Esophagus squamous epithelium (tissue), 4 donors: Measurements from ENCODE around the gene TEX50.

ENCODE experiments used
- CTCF ChIP-seq, 6 experiments: fragments of 450-650 bp in 4 of 6; fragments of 200-600 bp in 2 of 6; sonication (generic) in 2 of 6; IDR thresholded peaks; one replicate each; pipeline ENCODE4 v1.5.1; 2016 to 2019; ENCODE audit warnings: antibody characterized with exemption in 6 of 6, mild to moderate bottlenecking in 4 of 6, moderate library complexity in 4 of 6
- POLR2A ChIP-seq, 4 donors: fragments of 450-650 bp; IDR thresholded peaks; one replicate each; pipeline ENCODE4 v1.6.1; 2017; ENCODE audit warnings: antibody characterized with exemption in 4 of 4, mild to moderate bottlenecking in 4 of 4, moderate library complexity in 3 of 4

DNA sequence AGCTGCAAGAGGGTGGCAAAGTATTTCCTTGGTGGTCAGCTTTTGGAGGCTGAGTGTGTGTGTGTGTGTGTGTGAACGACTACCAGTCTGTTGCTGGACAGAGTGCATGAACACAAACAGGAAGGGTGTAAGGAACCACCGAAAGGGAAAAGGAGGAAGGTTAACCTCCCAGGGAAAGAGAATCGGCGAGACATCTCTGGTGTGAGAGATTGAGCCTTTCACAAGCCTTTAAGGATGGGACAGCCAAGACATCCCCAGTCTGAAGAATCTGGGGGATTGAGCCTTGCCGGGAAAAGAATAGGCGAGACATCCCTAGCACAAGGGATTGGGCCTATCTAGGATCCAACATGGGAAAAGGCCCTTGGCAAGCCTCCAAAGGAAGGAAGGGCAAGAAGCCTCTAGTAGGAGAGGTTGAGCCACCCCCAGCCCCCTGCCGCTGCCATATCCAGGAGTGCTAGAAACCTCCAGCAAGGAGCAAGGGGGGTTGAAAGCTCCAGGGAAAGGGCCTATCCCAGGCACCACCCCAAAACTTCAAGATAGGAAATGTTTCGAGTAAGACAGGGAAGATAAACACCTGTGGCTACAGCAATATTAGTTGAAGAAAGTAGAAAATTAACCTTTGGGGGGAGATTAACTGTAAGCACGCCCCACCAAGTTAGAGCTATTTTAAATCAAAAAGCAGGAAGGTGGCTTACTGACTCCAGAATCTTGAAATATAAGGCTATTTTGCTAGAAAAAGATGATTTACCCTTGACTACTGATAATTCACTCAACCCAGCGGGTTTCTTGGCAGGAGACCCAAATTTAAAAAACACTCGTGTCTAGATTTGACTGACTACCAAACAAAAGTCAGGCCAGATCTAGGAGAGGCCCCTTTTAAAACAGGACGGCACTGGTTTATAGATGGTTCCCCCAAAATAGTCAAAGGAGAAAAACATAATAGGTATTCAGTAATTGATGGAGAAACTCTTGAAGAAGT, 3.2 kb downstream of the TEX50 start:
- TF ChIP-seq POLR2A (IDR thresholded peaks at IDR 0.05) (no peak), CTCF (IDR thresholded peaks at IDR 0.05) (no peak)
